Measurements from ENCODE around the gene DENND1C.

- TF ChIP-seq, protein P1, sequence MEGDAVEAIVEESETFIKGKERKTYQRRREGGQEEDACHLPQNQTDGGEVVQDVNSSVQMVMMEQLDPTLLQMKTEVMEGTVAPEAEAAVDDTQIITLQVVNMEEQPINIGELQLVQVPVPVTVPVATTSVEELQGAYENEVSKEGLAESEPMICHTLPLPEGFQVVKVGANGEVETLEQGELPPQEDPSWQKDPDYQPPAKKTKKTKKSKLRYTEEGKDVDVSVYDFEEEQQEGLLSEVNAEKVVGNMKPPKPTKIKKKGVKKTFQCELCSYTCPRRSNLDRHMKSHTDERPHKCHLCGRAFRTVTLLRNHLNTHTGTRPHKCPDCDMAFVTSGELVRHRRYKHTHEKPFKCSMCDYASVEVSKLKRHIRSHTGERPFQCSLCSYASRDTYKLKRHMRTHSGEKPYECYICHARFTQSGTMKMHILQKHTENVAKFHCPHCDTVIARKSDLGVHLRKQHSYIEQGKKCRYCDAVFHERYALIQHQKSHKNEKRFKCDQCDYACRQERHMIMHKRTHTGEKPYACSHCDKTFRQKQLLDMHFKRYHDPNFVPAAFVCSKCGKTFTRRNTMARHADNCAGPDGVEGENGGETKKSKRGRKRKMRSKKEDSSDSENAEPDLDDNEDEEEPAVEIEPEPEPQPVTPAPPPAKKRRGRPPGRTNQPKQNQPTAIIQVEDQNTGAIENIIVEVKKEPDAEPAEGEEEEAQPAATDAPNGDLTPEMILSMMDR (IDR thresholded peaks at IDR 0.05) = no peak
- TF ChIP-seq POLR2A (IDR thresholded peaks at IDR 0.05) = no peak
These were observed 7.9 kb upstream of the DENND1C start for GRCh38 chr19:6489278-6490061.
